HEK293T (cell line): ENCODE data around the gene PLXNB3.

Experiments
- L3MBTL2 ChIP-seq: fragments of 450-650 bp; conservative IDR thresholded peaks from 2 replicates; pipeline ENCODE4 v1.6.1; 2016; ENCODE audit warnings: mild to moderate bottlenecking
- LEF1 ChIP-seq: fragments of 450-650 bp; IDR thresholded peaks from 2 replicates; pipeline ENCODE4 v1.6.1; 2017; ENCODE audit warnings: mild to moderate bottlenecking, borderline replicate concordance
- TARDBP ChIP-seq: fragments of 450-650 bp; IDR thresholded peaks from 2 replicates; pipeline ENCODE4 v1.6.1; 2016
- TF ChIP-seq, protein P1 (sequence below): fragments of 450-650 bp; IDR thresholded peaks from 2 replicates; pipeline ENCODE4 v1.6.1; 2016

DNA sequence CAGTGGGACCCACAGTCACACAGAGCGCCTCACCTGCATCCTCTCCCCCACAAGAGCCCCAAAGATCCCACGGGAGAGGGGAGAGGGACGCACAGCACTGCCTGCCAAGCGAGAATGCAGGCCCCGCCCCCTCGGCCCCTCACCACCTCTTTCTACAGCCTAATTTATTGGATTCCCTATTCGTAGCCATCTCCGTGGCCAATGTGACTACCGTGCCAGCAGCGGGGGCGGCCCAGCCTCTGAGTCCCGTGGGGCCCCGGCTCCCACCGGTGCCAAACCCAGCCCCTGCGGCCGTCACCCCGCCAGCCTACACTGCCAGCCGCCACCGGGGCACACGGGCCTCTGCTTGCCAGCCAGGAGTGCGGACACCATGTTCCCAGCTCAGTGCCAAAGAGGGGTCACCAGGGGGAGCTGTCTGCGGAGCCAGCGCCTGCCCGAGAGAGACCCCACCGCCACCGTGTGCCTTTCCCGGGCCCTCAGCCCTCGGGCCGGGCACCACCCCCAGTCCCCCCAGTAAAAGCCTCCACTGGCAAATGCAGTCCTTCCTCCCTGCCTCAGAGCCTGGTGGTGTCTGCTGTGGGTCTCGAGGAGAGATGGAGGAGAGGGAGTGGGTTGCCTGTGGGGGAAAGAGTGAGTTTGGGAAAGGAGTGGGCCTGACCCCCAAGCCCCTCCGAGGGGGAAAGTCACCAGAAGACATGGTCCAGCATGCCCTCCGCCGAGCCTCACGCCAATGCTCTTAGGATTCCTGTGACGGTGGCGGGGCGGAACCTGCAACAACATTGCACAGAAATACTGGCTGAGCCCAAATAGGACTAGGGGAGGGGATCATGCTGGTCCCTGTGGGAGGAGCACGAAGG is 19.6 kb upstream of the PLXNB3 start:
- no peak for TF ChIP-seq LEF1
- no peak for TF ChIP-seq L3MBTL2
- TF ChIP-seq TARDBP: no peak
- TF ChIP-seq, protein P1, sequence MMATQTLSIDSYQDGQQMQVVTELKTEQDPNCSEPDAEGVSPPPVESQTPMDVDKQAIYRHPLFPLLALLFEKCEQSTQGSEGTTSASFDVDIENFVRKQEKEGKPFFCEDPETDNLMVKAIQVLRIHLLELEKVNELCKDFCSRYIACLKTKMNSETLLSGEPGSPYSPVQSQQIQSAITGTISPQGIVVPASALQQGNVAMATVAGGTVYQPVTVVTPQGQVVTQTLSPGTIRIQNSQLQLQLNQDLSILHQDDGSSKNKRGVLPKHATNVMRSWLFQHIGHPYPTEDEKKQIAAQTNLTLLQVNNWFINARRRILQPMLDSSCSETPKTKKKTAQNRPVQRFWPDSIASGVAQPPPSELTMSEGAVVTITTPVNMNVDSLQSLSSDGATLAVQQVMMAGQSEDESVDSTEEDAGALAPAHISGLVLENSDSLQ: no peak
